ENCODE data around the gene EXOC3L4. TPM values are rescaled to one million over a fixed set of nuclear protein-coding genes. Genes with fewer than 3 reads are reported as not detected.
"Not testable (repeated sequence)": the region's sequence is repeated elsewhere in the genome, so short reads cannot be mapped to it uniquely, and the experiment has no call there.

EXOC3L4 gene
- total and polyA plus RNA-seq, 2 donors (not counting 1 experiment from before 2014, with no cell fraction given), result not detected

GRCh38 chr14:103119527-103119926, 25.0 kb downstream of the EXOC3L4 start:
- 91% methylated on average over 6 of the region's 8 CpGs for WGBS (ENCODE audit: insufficient coverage)
- H4K20me1 ChIP-seq (ENCODE audit: control insufficient read depth, insufficient read depth, low read length, poor library complexity, severe bottlenecking); DNase-seq; H3K79me2 ChIP-seq (ENCODE audit: control insufficient read depth, insufficient read depth, low read length); H2AFZ ChIP-seq (ENCODE audit: insufficient read depth, low read depth, low read length, poor library complexity, severe bottlenecking); H3K9me3 Mint-ChIP-seq (ENCODE audit: insufficient read depth); H3K9ac ChIP-seq (ENCODE audit: low read length); H3K27ac Mint-ChIP-seq; H3K4me3 Mint-ChIP-seq; intact Hi-C loops (cut with micrococcal nuclease); H3K4me2 ChIP-seq (replicated peaks; ENCODE audit: low read depth, low read length, poor library complexity, severe bottlenecking); POLR2A ChIA-PET; H3K27ac ChIP-seq (ENCODE audit: low read length in 2 of 2); ATAC-seq (ENCODE audit: low read depth); H3K36me3 ChIP-seq (replicated peaks in 1 of 2; ENCODE audit: control extremely low read depth in 1 of 2, control insufficient read depth in 1 of 2, extremely low read depth in 1 of 2, insufficient read depth in 2 of 2, low read length in 1 of 2); H3K4me3 ChIP-seq (ENCODE audit: control extremely low read depth in 1 of 5, extremely low read depth in 1 of 5, insufficient read depth in 1 of 5, low read depth in 2 of 5, low read length in 4 of 5): not testable (repeated sequence)
- H3K4me1 Mint-ChIP-seq, result peaks cover 23% of the 10 kb centered on the region
- Histone ChIP-seq H3K27me3 (replicated peaks in 1 of 4; ENCODE audit: control extremely low read depth in 1 of 4, control insufficient read depth in 3 of 4, insufficient read depth in 4 of 4, low read length in 3 of 4) (peaks cover 0 to 33% (median 14%) of the 10 kb centered on the region in 4 experiments), H3K4me1 (ENCODE audit: control insufficient read depth in 2 of 2, insufficient read depth in 2 of 2, low read length in 2 of 2) (peaks cover 23 to 28% of the 10 kb centered on the region in 2 donors), H3K9me3 (ENCODE audit: control extremely low read depth in 1 of 3, control insufficient read depth in 2 of 3, insufficient read depth in 1 of 3, low read length in 2 of 3) (peaks cover 0 to 13% (median 0%) of the 10 kb centered on the region in 3 donors)
- CTCF ChIA-PET, result interaction anchor here (1.5 kb wide), 1 partner anchor 14 kb away, joined by 3 read pairs; no protein-coding TSS in a partner anchor
- H3K27me3 Mint-ChIP-seq, result peaks cover 13% of the 10 kb centered on the region

- no peak for DNase-seq
Measured at GRCh38 chr14:103121121-103121845, 26.8 kb downstream of the EXOC3L4 start.

More at GRCh38 chr14:103121121-103121845, 26.8 kb downstream of the EXOC3L4 start:
- no peak for ATAC-seq (ENCODE audit: low read depth)
- Histone ChIP-seq H2AFZ (ENCODE audit: insufficient read depth, low read depth, low read length, poor library complexity, severe bottlenecking) (no peak overlapping the region), H3K9ac (ENCODE audit: low read length) (no peak overlapping the region), H3K4me1 (ENCODE audit: control insufficient read depth in 2 of 2, insufficient read depth in 2 of 2, low read length in 2 of 2) (peaks cover 23% of the 10 kb centered on the region in 2 donors), H3K79me2 (ENCODE audit: control insufficient read depth, insufficient read depth, low read length) (no peaks in the 10 kb centered on the region), H4K20me1 (ENCODE audit: control insufficient read depth, insufficient read depth, low read length, poor library complexity, severe bottlenecking) (no peaks in the 10 kb centered on the region), H3K4me3 (ENCODE audit: control extremely low read depth in 1 of 5, extremely low read depth in 1 of 5, insufficient read depth in 1 of 5, low read depth in 2 of 5, low read length in 4 of 5) (no peak overlapping the region), H3K27ac (ENCODE audit: low read length in 2 of 2) (peak overlapping the region in 1 of 2 donors; percentile 12), H3K36me3 (replicated peaks in 1 of 2; ENCODE audit: control extremely low read depth in 1 of 2, control insufficient read depth in 1 of 2, extremely low read depth in 1 of 2, insufficient read depth in 2 of 2, low read length in 1 of 2) (no peaks in the 10 kb centered on the region), H3K4me2 (replicated peaks; ENCODE audit: low read depth, low read length, poor library complexity, severe bottlenecking) (no peak overlapping the region), H3K9me3 (ENCODE audit: control extremely low read depth in 1 of 3, control insufficient read depth in 2 of 3, insufficient read depth in 1 of 3, low read length in 2 of 3) (peaks cover 0 to 17% (median 0%) of the 10 kb centered on the region in 3 donors), H3K27me3 (replicated peaks in 1 of 4; ENCODE audit: control extremely low read depth in 1 of 4, control insufficient read depth in 3 of 4, insufficient read depth in 4 of 4, low read length in 3 of 4) (peaks cover 0 to 36% (median 17%) of the 10 kb centered on the region in 4 experiments)
- POLR2A ChIA-PET, result no interaction called here
- 61% methylated on average over 16 of the region's 18 CpGs for WGBS (ENCODE audit: insufficient coverage)
- Mint-ChIP-seq H3K4me1 (peaks cover 15% of the 10 kb centered on the region), H3K9me3 (ENCODE audit: insufficient read depth) (no peaks in the 10 kb centered on the region), H3K27me3 (peaks cover 13% of the 10 kb centered on the region), H3K27ac (no peak overlapping the region), H3K4me3 (peak overlapping the region; percentile 47)
- CTCF ChIA-PET, result interaction anchor here (0.5 kb wide), 1 partner anchor 21 kb away, joined by 3 read pairs; no protein-coding TSS in a partner anchor
- intact Hi-C loops (cut with micrococcal nuclease), result no loop called here
- TF ChIP-seq CTCF (IDR thresholded peaks at IDR 0.05) (no peak), EZH2 (IDR thresholded peaks at IDR 0.05; ENCODE audit: borderline replicate concordance, insufficient read depth, low read depth, low read length, poor library complexity, severe bottlenecking) (no peak)

All from B cell (primary cell).